ENCODE results near the gene FRMPD2.
"Not testable (repeated sequence)": the region's sequence is repeated elsewhere in the genome, so short reads cannot be mapped to it uniquely, and the experiment has no call there.

The FRMPD2 gene

DNA sequence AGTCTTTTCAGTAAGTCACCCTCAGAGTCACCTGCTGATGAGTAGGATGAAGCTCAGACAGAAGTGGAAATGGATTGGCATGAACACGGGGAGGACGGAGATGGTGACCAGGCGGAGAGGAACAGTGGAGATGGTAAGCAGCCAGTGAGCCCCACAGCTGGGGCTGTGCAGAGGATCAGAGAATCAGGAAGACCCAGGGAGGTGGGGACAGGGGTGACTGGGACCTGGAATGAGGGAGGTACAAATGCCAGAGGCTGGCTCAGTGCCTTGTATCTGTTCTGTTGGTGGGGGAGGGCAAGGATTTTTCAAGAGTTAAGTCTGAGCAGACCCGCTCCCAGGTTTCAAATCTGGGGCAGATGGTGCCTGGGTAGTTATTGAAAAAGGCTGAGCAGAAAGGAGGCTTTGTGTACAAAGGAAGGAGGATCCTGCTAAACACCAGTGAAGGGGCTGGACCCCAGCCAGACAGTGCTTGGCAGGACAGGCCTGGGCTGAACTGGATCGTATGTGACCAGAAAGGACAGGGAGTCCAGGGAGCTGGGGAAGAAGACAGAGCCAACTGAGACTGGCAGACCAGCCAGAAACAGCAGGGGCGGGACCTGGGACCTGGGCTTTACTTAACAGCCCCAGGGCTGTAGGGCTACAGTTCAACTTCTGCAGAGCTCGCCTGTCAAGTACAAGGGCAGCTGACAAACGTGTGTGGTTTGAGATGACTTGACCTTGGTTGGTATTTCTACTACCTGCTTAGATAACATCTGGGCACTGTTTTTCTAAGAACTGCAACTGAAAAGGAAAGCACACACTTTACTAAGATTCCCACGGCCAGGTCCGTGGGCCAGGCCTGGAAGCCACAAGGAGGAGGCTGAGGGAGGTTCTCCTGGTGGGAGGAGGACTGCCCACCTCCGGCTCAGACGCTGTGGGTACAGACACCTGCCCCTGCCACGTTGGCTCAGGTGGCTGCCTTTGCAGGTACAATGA is 13.2 kb upstream of the FRMPD2 start:
- DNase-seq: no peak

DNA sequence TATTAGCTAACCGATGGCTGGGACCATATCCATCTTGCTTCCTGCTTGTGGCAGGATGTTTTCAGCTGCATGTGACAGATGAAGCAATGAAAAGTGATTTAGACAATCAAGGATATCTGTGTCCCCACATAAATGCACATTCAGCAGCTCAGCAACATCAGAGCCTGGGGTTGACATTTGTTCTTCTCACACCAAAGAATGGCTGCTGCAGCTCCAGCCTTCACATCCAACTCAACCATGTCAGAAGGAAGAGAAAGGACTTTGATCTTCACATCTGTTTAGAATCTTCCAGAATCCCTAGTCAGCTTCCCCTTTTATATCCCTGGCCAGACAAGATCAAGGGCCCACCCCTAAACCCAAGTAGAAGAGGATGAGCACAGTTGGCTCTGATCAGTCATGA is 11.9 kb upstream of the FRMPD2 start:
- no peak for DNase-seq

- no peak for DNase-seq
Observed at GRCh38 chr10:48285710-48286109, 11.2 kb upstream of the FRMPD2 start.

GRCh38 chr10:48284811-48285210 is 10.3 kb upstream of the FRMPD2 start:
- DNase-seq: no peak

DNA sequence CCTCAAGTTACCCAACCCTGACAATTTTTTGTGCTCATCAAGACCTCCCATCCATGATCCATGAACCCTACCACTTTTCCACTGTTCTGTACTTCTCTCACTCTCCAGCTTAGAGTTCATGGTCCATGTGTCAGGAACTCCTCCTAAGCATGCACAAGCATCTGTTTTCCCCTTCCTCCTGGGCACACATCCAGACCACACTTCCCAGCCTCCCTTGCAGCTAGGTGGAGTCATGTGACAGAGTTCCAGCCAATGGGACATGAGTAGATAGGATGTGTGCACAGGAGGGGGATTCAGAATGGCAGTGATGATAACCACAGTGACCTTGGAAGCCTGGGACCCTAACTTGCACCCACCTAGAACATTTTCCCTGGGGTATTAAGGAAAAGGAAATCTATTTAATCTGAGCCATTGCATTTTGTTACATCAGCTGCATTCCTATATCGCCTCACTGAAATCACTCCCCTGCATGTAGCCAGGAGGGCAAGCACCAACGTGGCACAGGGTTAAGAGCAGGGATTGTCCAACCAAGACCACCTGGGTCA is 9.6 kb upstream of the FRMPD2 start:
- DNase-seq: no peak

- DNase-seq: no peak
Observed at GRCh38 chr10:48282829-48283228, 8.3 kb upstream of the FRMPD2 start.

DNA sequence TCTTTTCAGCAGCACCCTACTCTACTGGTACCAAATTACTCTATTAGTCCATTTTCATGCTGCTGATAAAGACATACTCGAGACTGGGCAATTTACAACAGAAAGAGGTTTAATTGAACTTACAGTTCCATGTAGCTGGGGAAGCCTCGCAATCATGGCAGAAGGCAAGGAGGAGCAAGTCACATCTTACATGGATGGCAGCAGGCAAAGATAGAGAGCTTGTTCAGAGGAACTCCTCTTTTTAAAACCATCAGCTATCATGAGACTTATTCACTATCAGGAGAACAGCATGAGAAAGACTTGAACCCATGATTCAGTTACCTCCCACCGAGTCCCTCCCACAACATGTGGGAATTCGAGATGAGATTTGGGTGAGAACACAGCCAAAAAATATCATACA is 7.2 kb upstream of the FRMPD2 start:
- DNase-seq: not testable (repeated sequence)

DNA sequence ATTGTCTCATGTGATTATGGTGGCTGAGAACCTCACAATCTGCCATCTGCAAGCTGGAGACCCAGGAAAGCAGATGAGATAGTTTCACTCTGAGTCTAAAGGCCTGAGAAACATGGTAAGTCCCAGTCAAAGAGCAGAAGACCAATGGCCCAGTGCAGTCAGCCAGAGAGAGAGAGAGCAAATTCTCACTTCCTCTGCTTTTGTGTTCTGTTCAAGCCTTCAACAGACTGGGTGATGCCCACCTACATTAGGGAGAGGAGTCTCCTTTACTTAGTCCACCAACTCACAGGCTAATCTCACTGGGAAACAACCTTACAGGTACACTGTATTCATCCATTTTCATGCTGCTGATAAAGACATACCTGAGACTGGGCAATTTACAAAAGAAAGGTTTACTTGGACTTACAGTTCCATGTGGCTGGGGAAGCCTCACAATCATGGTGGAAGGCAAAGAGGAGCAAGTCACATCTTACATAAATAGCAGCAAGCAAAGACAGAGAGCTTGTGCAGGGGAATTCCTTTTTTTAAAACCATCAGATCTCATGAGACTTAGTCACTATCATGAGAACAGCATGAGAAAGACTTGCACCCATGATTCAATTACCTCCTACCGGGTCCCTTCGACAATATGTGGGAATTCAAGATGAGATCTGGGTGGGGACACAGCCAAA is 4.7 kb upstream of the FRMPD2 start:
- no peak for DNase-seq

- no peak for DNase-seq
Observed at GRCh38 chr10:48277093-48277492, 2.6 kb upstream of the FRMPD2 start.

DNA sequence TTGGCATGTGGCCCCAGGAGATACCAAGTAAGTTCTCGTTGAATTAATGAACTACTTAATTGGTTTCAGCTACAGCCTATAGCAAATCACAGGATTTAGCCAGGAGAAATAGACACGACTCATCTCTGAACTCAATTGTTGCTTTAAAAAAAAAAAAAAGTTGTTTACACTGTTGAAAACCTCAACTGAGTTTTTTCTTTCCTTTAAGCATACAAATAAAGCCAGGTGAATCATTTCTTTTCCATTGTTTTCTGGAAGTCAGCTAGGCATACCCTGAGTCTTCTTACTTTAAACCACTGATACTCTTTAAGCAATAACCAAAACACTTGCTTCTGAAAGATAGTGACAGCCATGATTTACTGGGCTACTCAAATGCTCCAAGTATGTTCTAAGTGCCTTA is 755 bp downstream of the FRMPD2 start:
- DNase-seq: no peak

DNA sequence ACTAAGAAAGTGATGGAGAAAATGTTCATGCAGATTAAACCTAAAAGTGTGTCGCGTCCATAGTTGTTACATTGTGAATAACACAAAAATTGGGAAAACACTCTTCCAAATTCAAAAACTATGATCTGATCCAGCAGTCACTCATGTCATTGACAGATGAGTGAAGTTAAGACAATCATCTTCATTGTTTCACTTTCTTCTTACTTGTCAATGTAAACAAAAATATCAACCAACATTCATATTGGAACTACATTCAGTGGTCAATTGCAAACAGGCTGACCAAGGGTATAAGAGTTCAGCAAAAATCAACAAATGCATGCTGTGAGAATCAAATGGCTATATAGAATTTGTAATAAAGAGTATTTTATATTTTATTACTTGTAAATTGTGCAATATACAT is 1.8 kb downstream of the FRMPD2 start:
- DNase-seq: no peak

DNA sequence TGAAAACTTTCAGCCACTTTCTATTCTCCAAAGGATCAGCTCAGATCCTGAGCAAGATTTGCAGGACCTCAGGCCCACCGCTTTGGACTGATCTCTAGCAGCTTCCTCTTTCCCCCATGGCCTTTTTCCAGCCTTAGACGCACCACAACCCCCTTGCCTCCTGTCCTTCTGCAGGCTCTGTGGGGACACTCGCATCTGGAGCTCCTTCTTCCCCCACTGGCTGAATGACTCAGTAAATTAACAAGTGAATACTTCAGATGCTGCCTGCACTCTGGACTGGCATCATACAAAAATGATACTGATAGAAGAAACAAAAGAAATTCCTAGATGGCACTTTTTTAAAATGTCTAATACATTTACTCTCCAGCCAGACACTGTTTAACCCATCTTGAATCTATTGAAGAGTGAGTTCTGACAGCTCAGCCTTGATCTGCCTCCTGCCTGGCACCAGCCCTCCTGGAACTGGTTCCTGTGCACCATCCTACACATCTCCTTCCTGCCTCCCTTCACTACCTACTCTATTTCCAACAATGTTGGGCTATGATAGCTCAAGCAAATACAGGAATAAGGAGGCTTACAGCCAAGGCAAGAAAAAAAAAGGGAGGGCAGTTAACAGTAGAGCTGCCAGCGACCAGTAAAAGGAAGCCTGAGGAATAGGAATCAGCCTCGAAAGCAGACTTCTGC is 3.3 kb downstream of the FRMPD2 start:
- no peak for DNase-seq

DNA sequence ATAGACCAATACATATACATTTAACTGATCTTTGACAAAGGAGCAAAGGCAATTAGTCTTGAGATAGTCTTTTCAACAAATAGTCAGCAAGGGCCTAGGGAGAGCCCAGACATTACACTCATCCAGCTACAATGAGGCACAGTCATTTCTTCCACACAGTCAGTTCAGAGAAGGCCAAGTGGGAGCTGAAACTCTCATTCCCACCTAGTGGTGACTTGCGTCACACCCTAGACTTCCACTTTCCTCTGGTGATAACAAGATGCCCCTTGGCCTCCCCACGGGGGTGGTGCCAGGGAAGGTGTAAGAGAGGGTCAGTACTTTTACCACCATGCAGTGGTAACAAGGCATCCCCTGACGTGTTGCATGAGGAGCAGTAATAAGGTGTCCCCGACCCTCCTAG is 8.0 kb downstream of the FRMPD2 start:
- DNase-seq: no peak

DNA sequence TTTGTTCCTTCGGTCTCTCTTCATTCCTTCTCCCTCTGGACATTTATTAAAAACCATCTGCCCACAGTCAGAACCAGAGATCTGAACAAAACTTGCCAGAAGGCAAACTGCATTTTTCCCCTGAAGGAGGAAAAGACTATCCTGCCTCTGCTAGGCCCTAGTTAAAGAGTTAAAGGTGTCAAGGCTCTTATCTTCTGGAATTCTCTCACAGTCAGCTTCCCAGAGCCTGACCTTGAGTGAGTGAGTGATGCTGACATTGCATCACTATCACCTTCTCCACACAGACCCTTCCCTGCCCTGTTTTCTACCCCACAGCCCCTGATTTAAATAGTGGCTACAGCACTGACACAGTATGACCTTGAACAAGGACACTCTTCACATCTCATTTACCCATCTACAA is 16.4 kb downstream of the FRMPD2 start:
- DNase-seq: no peak

GRCh38 chr10:48257407-48257961 is 17.0 kb downstream of the FRMPD2 start:
- DNase-seq: no peak

DNA sequence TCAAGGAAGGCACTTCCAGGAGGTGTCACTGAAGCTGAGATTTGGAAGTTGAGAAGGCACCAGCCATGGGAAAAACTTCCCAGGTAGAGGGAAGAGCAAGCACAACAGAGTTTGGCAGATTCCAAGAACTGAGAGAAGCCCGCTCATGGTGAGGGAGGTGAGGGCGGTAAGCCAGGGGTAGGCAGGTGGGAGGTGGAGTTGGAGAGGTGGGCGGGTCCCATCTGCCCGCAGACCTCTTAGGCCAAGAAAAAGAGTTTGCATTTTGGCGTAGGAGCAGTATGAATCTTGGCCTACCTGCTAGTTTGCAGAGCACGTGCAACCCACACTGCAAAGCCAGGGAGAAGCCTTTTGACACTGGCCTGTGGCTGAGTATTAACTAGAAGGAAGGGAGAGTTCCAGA is 18.8 kb downstream of the FRMPD2 start:
- DNase-seq: no peak

DNA sequence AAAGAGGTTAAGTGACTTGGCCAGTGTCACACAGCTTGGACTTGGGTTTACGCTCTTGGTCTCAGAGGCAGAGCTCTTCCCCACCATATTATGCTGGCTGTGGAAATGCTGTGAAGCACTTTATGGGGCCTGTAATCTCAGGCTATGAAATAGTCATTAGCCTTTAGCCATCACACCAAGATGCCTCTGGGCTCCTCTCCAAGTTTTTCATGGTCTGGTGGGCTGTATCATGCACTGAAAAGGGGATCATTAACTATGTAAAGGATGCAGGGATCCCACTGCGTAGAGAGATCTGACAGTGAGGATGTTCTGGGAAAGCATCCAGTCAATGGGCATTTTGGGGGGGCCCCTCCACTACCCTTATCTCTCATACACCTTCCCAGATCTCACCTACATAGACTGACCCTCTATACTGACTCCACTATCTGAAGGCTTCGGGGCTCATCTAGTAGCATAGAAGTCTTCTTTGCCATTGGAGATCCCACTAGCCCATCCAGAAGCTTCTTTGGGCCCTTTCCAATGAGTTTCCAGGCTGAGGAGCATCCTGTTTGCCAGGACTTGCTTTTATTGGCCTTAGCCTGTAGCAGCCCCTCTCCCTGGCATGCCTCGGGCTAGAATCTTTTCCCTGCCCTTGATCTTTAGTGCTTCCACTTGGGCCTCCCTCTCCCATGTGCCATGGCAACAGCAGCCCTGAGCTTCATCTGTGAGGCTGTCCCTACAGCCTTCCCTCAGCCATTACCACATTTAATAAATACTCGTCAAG is 19.6 kb downstream of the FRMPD2 start:
- no peak for DNase-seq

GRCh38 chr10:48253970-48254657 is 20.4 kb downstream of the FRMPD2 start:
- no peak for DNase-seq

- DNase-seq: no peak
Observed at GRCh38 chr10:48252354-48252650, 22.2 kb downstream of the FRMPD2 start.

GRCh38 chr10:48251525-48252353 is 22.8 kb downstream of the FRMPD2 start:
- DNase-seq: no peak

DNA sequence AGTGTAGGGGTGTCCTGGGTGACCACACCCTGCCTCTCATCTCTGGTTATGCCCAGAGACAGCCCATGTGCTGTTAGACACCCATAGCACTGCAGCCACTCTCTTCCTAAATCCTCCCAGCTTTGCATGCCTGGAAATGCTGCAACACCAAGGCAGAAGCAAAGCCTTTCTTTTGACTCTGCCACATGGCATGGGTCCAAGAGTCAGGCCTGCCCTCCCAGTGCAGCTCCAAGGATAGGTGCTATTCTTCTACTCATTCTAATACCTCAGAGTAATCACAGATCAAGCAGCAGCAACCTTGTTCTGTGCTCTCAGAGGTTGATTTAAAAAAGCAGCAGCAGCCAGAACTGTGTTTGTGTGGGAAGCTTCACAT is 23.4 kb downstream of the FRMPD2 start:
- DNase-seq: no peak
